ENCODE measurements around the gene GIGYF2. TPM values are rescaled to one million over a fixed set of nuclear protein-coding genes. Genes with fewer than 3 reads are reported as not detected.
A peak's percentile ranks its signal among the peaks of the same experiment; 100 is the strongest.

Gene GIGYF2
- total RNA-seq, 1 experiment from 2014 or later: 68.3 TPM

DNA sequence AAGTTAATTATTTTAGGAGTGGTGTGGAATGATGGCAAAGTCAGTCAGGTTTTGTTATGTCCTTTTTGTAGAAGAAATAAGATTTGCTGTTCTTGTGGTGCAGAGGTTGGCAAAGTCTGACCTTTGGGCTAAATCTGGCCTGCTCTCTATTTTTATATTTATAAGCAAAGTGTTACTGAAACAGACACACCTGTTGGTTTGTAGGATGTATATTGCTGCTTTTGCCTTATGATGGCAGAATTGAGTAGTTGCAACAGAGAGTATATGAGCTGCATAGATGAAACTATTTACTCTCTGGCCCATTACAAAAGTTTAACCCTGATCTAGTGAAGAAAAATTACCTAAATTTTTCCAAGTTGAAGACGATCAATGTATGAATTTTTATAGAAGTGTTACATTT is 113.3 kb downstream of the GIGYF2 start:
- in situ Hi-C loops (cut with HindIII; ENCODE audit: low pct_unique_long_range_greater_than_20kb, low sequenced_read_pairs) (no loop called here), intact Hi-C loops (cut with micrococcal nuclease; ENCODE audit: unreplicated experiment) (no loop called here)
- no peaks in the 10 kb centered on the region for H3K9me3 ChIP-seq (ENCODE audit: control insufficient read depth, insufficient read depth, low read depth, low read length)
- H3K4me1 ChIP-seq (ENCODE audit: control insufficient read depth, insufficient read depth, low read length): no peaks in the 10 kb centered on the region
- no peak overlapping the region for H3K27ac ChIP-seq (ENCODE audit: low read length)
- ATAC-seq (no peak), DNase-seq (ENCODE audit: low read depth, low spot score) (no peak)
- BruUV-seq (replicated peaks): TSS peak; percentile 10
- H3K4me3 ChIP-seq (ENCODE audit: low read depth in 2 of 2, low read length in 2 of 2): no peak overlapping the region
- TF ChIP-seq SIN3A (IDR thresholded peaks at IDR 0.05; ENCODE audit: borderline replicate concordance, insufficient read depth, low read depth, low read length) (no peak), POLR2AphosphoS5 (IDR thresholded peaks at IDR 0.05; ENCODE audit: low read depth, low read length) (no peak), TCF7L2 (IDR thresholded peaks at IDR 0.05; ENCODE audit: low read depth, low read length) (no peak)
- TF ChIP-seq, protein P1, sequence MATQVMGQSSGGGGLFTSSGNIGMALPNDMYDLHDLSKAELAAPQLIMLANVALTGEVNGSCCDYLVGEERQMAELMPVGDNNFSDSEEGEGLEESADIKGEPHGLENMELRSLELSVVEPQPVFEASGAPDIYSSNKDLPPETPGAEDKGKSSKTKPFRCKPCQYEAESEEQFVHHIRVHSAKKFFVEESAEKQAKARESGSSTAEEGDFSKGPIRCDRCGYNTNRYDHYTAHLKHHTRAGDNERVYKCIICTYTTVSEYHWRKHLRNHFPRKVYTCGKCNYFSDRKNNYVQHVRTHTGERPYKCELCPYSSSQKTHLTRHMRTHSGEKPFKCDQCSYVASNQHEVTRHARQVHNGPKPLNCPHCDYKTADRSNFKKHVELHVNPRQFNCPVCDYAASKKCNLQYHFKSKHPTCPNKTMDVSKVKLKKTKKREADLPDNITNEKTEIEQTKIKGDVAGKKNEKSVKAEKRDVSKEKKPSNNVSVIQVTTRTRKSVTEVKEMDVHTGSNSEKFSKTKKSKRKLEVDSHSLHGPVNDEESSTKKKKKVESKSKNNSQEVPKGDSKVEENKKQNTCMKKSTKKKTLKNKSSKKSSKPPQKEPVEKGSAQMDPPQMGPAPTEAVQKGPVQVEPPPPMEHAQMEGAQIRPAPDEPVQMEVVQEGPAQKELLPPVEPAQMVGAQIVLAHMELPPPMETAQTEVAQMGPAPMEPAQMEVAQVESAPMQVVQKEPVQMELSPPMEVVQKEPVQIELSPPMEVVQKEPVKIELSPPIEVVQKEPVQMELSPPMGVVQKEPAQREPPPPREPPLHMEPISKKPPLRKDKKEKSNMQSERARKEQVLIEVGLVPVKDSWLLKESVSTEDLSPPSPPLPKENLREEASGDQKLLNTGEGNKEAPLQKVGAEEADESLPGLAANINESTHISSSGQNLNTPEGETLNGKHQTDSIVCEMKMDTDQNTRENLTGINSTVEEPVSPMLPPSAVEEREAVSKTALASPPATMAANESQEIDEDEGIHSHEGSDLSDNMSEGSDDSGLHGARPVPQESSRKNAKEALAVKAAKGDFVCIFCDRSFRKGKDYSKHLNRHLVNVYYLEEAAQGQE (IDR thresholded peaks at IDR 0.05; ENCODE audit: insufficient read depth in 1 of 2, low read depth in 2 of 2, low read length in 1 of 2): no peak
- TF ChIP-seq, protein P2, sequence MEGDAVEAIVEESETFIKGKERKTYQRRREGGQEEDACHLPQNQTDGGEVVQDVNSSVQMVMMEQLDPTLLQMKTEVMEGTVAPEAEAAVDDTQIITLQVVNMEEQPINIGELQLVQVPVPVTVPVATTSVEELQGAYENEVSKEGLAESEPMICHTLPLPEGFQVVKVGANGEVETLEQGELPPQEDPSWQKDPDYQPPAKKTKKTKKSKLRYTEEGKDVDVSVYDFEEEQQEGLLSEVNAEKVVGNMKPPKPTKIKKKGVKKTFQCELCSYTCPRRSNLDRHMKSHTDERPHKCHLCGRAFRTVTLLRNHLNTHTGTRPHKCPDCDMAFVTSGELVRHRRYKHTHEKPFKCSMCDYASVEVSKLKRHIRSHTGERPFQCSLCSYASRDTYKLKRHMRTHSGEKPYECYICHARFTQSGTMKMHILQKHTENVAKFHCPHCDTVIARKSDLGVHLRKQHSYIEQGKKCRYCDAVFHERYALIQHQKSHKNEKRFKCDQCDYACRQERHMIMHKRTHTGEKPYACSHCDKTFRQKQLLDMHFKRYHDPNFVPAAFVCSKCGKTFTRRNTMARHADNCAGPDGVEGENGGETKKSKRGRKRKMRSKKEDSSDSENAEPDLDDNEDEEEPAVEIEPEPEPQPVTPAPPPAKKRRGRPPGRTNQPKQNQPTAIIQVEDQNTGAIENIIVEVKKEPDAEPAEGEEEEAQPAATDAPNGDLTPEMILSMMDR (IDR thresholded peaks at IDR 0.05): no peak
- CTCF ChIA-PET: no interaction called here
- H3K36me3 ChIP-seq (ENCODE audit: control insufficient read depth, insufficient read depth, low read length): peaks cover 50% of the 10 kb centered on the region
- no peaks in the 10 kb centered on the region for H3K27me3 ChIP-seq (ENCODE audit: control insufficient read depth, insufficient read depth, low read length)
- POLR2A ChIA-PET: no interaction called here

DNA sequence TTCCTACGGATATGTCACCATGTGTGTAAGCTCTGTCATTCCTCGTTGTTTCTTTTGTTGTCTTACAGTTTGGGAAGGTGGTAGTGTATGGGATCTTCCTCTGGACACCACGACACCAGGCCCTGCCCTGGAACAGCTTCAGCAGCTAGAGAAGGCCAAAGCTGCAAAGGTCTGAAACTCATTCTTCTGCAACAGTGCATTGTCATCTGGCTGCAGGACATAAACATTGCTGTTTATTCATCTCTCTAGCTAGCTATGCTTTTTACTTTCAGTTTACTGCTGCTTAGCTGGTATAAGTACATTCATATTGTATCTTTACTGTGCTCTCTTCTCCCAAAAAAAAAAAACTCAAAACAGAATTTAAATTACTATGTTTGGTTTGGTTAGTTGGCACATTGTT is 118.4 kb downstream of the GIGYF2 start:
- in situ Hi-C loops (cut with HindIII; ENCODE audit: low pct_unique_long_range_greater_than_20kb, low sequenced_read_pairs) (no loop called here), intact Hi-C loops (cut with micrococcal nuclease; ENCODE audit: unreplicated experiment) (no loop called here)
- Histone ChIP-seq H3K9me3 (ENCODE audit: control insufficient read depth, insufficient read depth, low read depth, low read length) (no peaks in the 10 kb centered on the region), H3K4me3 (ENCODE audit: low read depth in 2 of 2, low read length in 2 of 2) (no peak overlapping the region), H3K27me3 (ENCODE audit: control insufficient read depth, insufficient read depth, low read length) (no peaks in the 10 kb centered on the region), H3K27ac (ENCODE audit: low read length) (no peak overlapping the region), H3K36me3 (ENCODE audit: control insufficient read depth, insufficient read depth, low read length) (peaks cover 48% of the 10 kb centered on the region), H3K4me1 (ENCODE audit: control insufficient read depth, insufficient read depth, low read length) (no peaks in the 10 kb centered on the region)
- BruUV-seq (replicated peaks): no TSS peak
- no peak for ATAC-seq
- ChIA-PET CTCF (no interaction called here), POLR2A (no interaction called here)
- no peak for TF ChIP-seq TCF7L2 (IDR thresholded peaks at IDR 0.05; ENCODE audit: low read depth, low read length)
- TF ChIP-seq SIN3A (IDR thresholded peaks at IDR 0.05; ENCODE audit: borderline replicate concordance, insufficient read depth, low read depth, low read length): no peak
- TF ChIP-seq POLR2AphosphoS5 (IDR thresholded peaks at IDR 0.05; ENCODE audit: low read depth, low read length): no peak
- TF ChIP-seq, protein P2 (IDR thresholded peaks at IDR 0.05): no peak
- TF ChIP-seq, protein P1 (IDR thresholded peaks at IDR 0.05; ENCODE audit: insufficient read depth in 1 of 2, low read depth in 2 of 2, low read length in 1 of 2): no peak
- DNase-seq (ENCODE audit: low read depth, low spot score): no peak
